Measurements from ENCODE around the gene PIGQ. TPM values are rescaled to one million over a fixed set of nuclear protein-coding genes. Genes with fewer than 3 reads are reported as not detected.

PIGQ gene
- polyA plus RNA-seq, 1 donor: 21.3 TPM

GRCh38 chr16:629185-629832 lies 59.5 kb downstream of the PIGQ start:
- DNase-seq: no peak

- no peak for DNase-seq
Observed at GRCh38 chr16:629833-630248, 60.1 kb downstream of the PIGQ start.

GRCh38 chr16:630249-630814 lies 60.6 kb downstream of the PIGQ start:
- DNase-seq: no peak

- no peak for DNase-seq
Observed at GRCh38 chr16:630815-631405, 61.1 kb downstream of the PIGQ start, which contains the start of gene WFIKKN1. TSS of gene WFIKKN1 (plus strand) at chr16:630985. CDS start at chr16:631254, 269 bp downstream.

- DNase-seq: no peak
Observed at GRCh38 chr16:631808-632358, 62.1 kb downstream of the PIGQ start.

GRCh38 chr16:632486-633335 lies 62.9 kb downstream of the PIGQ start:
- no peak for DNase-seq

GRCh38 chr16:633336-634050 lies 63.7 kb downstream of the PIGQ start:
- no peak for DNase-seq

Other genes with a start within 250 kb of the PIGQ start
- 12.4 TPM for gene AXIN1, start 217.2 kb upstream of the PIGQ start, polyA plus RNA-seq (ENCODE audit: insufficient read length)
- 47.8 TPM for gene MRPL28, start 199.4 kb upstream of the PIGQ start, polyA plus RNA-seq (ENCODE audit: insufficient read length)
- gene PGAP6, start 188.0 kb upstream of the PIGQ start, polyA plus RNA-seq (ENCODE audit: insufficient read length): 29.0 TPM
- gene NME4, start 172.8 kb upstream of the PIGQ start, polyA plus RNA-seq (ENCODE audit: insufficient read length): 74.0 TPM
- gene DECR2, start 168.1 kb upstream of the PIGQ start, polyA plus RNA-seq (ENCODE audit: insufficient read length): 13.7 TPM
- gene RAB11FIP3, start 144.3 kb upstream of the PIGQ start, polyA plus RNA-seq (ENCODE audit: insufficient read length): 30.0 TPM
- 31.7 TPM for gene CAPN15, start 42.3 kb upstream of the PIGQ start, polyA plus RNA-seq (ENCODE audit: insufficient read length)
- 0.14 TPM for gene PRR35, start 9.6 kb upstream of the PIGQ start, polyA plus RNA-seq (ENCODE audit: insufficient read length)
- gene NHLRC4, start 3.0 kb upstream of the PIGQ start, polyA plus RNA-seq (ENCODE audit: insufficient read length): 1.4 TPM
- 15.4 TPM for gene RAB40C, start 20.1 kb downstream of the PIGQ start, polyA plus RNA-seq (ENCODE audit: insufficient read length)
- gene WFIKKN1, start 61.0 kb downstream of the PIGQ start, polyA plus RNA-seq (ENCODE audit: insufficient read length): 0.80 TPM
- 47.8 TPM for gene METTL26, start 66.3 kb downstream of the PIGQ start, polyA plus RNA-seq (ENCODE audit: insufficient read length)
- gene MCRIP2, start 71.9 kb downstream of the PIGQ start, polyA plus RNA-seq (ENCODE audit: insufficient read length): 17.6 TPM
- 16.9 TPM for gene WDR90, start 79.4 kb downstream of the PIGQ start, polyA plus RNA-seq (ENCODE audit: insufficient read length)
- gene RHOT2, start 98.2 kb downstream of the PIGQ start, polyA plus RNA-seq (ENCODE audit: insufficient read length): 68.7 TPM
- 1.8 TPM for gene RHBDL1, start 105.7 kb downstream of the PIGQ start, polyA plus RNA-seq (ENCODE audit: insufficient read length)
- 94.0 TPM for gene STUB1, start 110.4 kb downstream of the PIGQ start, polyA plus RNA-seq (ENCODE audit: insufficient read length)
- gene JMJD8, start 114.4 kb downstream of the PIGQ start, polyA plus RNA-seq (ENCODE audit: insufficient read length): 33.9 TPM
- 9.6 TPM for gene WDR24, start 120.4 kb downstream of the PIGQ start, polyA plus RNA-seq (ENCODE audit: insufficient read length)
- 0.52 TPM for gene FBXL16, start 135.8 kb downstream of the PIGQ start, polyA plus RNA-seq (ENCODE audit: insufficient read length)
- gene METRN, start 145.2 kb downstream of the PIGQ start, polyA plus RNA-seq (ENCODE audit: insufficient read length): 29.2 TPM
- 15.2 TPM for gene ANTKMT, start 151.2 kb downstream of the PIGQ start, polyA plus RNA-seq (ENCODE audit: insufficient read length)
- gene CCDC78, start 156.5 kb downstream of the PIGQ start, polyA plus RNA-seq (ENCODE audit: insufficient read length): 1.4 TPM
- gene HAGHL, start 157.1 kb downstream of the PIGQ start, polyA plus RNA-seq (ENCODE audit: insufficient read length): 3.0 TPM
- gene CIAO3, start 171.0 kb downstream of the PIGQ start, polyA plus RNA-seq (ENCODE audit: insufficient read length): 17.1 TPM
- gene MSLN, start 190.8 kb downstream of the PIGQ start, polyA plus RNA-seq (ENCODE audit: insufficient read length): 0.97 TPM
- gene RPUSD1, start 218.4 kb downstream of the PIGQ start, polyA plus RNA-seq (ENCODE audit: insufficient read length): 13.5 TPM
- gene CHTF18, start 218.7 kb downstream of the PIGQ start, polyA plus RNA-seq (ENCODE audit: insufficient read length): 15.7 TPM
- not detected for gene GNG13, start 230.8 kb downstream of the PIGQ start, polyA plus RNA-seq (ENCODE audit: insufficient read length)